Endothelial cell of umbilical vein (primary cell): ENCODE results near the gene GAR1. TPM values are rescaled to one million over a fixed set of nuclear protein-coding genes. Genes with fewer than 3 reads are reported as not detected.
A peak's percentile ranks its signal among the peaks of the same experiment; 100 is the strongest.

Experiments
- BruUV-seq: library from RNA; stranded (reverse); fragments of 400-500 nt; replicated peaks from 2 replicates; lab custom pipeline; 2021; lab: Mats Ljungman, UMichigan
- CTCF ChIA-PET: fragments of 300-600, 350-600 bp; sonication (Branson Sonifier 250); formaldehyde crosslinking; loops from one replicate; lab custom pipeline; 2021; ENCODE audit warnings: antibody characterized with exemption, inconsistent platforms; lab: Charles Lee
- POLR2A ChIA-PET: fragments of 300-600, 350-600 bp; sonication (Branson Sonifier 250); formaldehyde crosslinking; loops from one replicate; lab custom pipeline; 2021; ENCODE audit warnings: antibody characterized with exemption, inconsistent platforms; lab: Charles Lee
- DNase-seq: peaks from one replicate; pipeline ENCODE4 v3.0.0-alpha.2; 2011; ENCODE audit warnings: low read depth, low spot score
- FAIRE-seq: peaks from 2 replicates; lab custom pipeline; 2011; peaks lifted over from hg19 to GRCh38; lab: Jason Lieb, UNC
- H2AFZ ChIP-seq: 2 replicates; pipeline ENCODE4 v1.6.0; 2012; ENCODE audit warnings: low read depth, low read length, control low read depth, inconsistent platforms
- H3K27ac ChIP-seq: 2 replicates; pipeline ENCODE4 v1.5.1; 2011; ENCODE audit warnings: low read depth, mild to moderate bottlenecking, control low read depth, low read length, moderate library complexity; ENCODE audit not compliant: insufficient read depth
- H3K27me3 ChIP-seq, 2 experiments: 2 replicates each; pipeline versions ENCODE4 v1.6.0 to v1.6.1; 2011; ENCODE audit warnings: low read length in 2 of 2, mixed read lengths in 1 of 2; ENCODE audit not compliant: control insufficient read depth in 2 of 2, insufficient read depth in 2 of 2
- H3K36me3 ChIP-seq, 2 experiments: 2 replicates in 1 of 2; 3 replicates in 1 of 2; pipeline ENCODE4 v1.5.1; 2011; ENCODE audit warnings: low read length in 2 of 2, mild to moderate bottlenecking in 1 of 2, moderate library complexity in 1 of 2; ENCODE audit not compliant: control insufficient read depth in 2 of 2, insufficient read depth in 2 of 2; ENCODE audit errors: extremely low read depth in 1 of 2
- H3K4me1 ChIP-seq: 3 replicates; pipeline ENCODE4 v1.5.1; 2011; ENCODE audit warnings: mild to moderate bottlenecking, low read length; ENCODE audit not compliant: control insufficient read depth, insufficient read depth; ENCODE audit errors: extremely low read depth
- H3K4me2 ChIP-seq: 2 replicates; pipeline ENCODE4 v1.6.1; 2011; ENCODE audit warnings: low read length, control low read depth, mixed read lengths; ENCODE audit not compliant: insufficient read depth
- H3K4me3 ChIP-seq, 3 experiments: fragments of 200-600 bp in 1 of 3; sonication (generic), shearing (Covaris generic) in 1 of 3; replicated peaks in 1 of 3; 2 replicates each; pipeline ENCODE4 v1.5.1; 2011 to 2016; ENCODE audit warnings: control low read depth in 3 of 3, low read length in 3 of 3, mild to moderate bottlenecking in 2 of 3, inconsistent platforms in 1 of 3, low read depth in 1 of 3, moderate library complexity in 1 of 3; ENCODE audit not compliant: insufficient read depth in 1 of 3
- H3K79me2 ChIP-seq: 2 replicates; pipeline ENCODE4 v1.6.0; 2012; ENCODE audit warnings: low read length, inconsistent platforms; ENCODE audit not compliant: control insufficient read depth, insufficient read depth
- H3K9ac ChIP-seq: replicated peaks from 2 replicates; pipeline ENCODE3; 2011; ENCODE audit warnings: low read length, control low read depth; ENCODE audit not compliant: insufficient read depth; ENCODE audit errors: extremely low read depth
- H3K9me1 ChIP-seq: replicated peaks from 3 replicates; pipeline ENCODE4 v1.6.0; 2011; ENCODE audit warnings: mild to moderate bottlenecking, low read length; ENCODE audit not compliant: control insufficient read depth, insufficient read depth; ENCODE audit errors: extremely low read depth
- H3K9me3 ChIP-seq: replicated peaks from 2 replicates; pipeline ENCODE4 v1.5.1; 2012; ENCODE audit warnings: low read length, inconsistent platforms; ENCODE audit not compliant: control insufficient read depth, insufficient read depth
- H4K20me1 ChIP-seq: replicated peaks from 2 replicates; pipeline ENCODE3; 2011; ENCODE audit warnings: mild to moderate bottlenecking, low read length; ENCODE audit not compliant: control insufficient read depth, insufficient read depth; ENCODE audit errors: extremely low read depth
- CTCF ChIP-seq, 2 donors: IDR thresholded peaks; 1 replicate in 1 of 2; 2 replicates in 1 of 2; pipeline ENCODE4 v1.5.1; 2011; ENCODE audit warnings: low read length in 2 of 2, mild to moderate bottlenecking in 2 of 2, moderate library complexity in 2 of 2, control low read depth in 1 of 2, inconsistent platforms in 1 of 2, low read depth in 1 of 2; ENCODE audit not compliant: insufficient read depth in 1 of 2; ENCODE audit errors: extremely low read depth in 1 of 2
- EZH2 ChIP-seq: IDR thresholded peaks from 2 replicates; pipeline ENCODE4 v1.6.1; 2012; ENCODE audit warnings: borderline replicate concordance, low read depth, mild to moderate bottlenecking, moderate library complexity, low read length, inconsistent platforms; ENCODE audit not compliant: severe bottlenecking
- FOS ChIP-seq: IDR thresholded peaks from 2 replicates; pipeline ENCODE4 v1.6.1; 2011; ENCODE audit warnings: mild to moderate bottlenecking, low read length, moderate library complexity, borderline replicate concordance; ENCODE audit not compliant: insufficient read depth
- GATA2 ChIP-seq: IDR thresholded peaks from 2 replicates; pipeline ENCODE4 v1.7.0; 2011; ENCODE audit warnings: low read depth, mild to moderate bottlenecking, moderate library complexity, mixed read lengths, low read length; ENCODE audit not compliant: insufficient read length, insufficient read depth
- JUN ChIP-seq: IDR thresholded peaks from 2 replicates; pipeline ENCODE4 v1.6.1; 2011; ENCODE audit warnings: borderline replicate concordance, low read depth; ENCODE audit not compliant: insufficient read length, insufficient read depth
- MAX ChIP-seq: IDR thresholded peaks from 2 replicates; pipeline ENCODE4 v1.6.1; 2011; ENCODE audit not compliant: insufficient read depth, insufficient read length
- MYC ChIP-seq: IDR thresholded peaks from one replicate; pipeline ENCODE4 v1.6.1; 2011; ENCODE audit warnings: mild to moderate bottlenecking, low read depth, low read length
- dilution Hi-C: fragments of 300-500 bp; cut with MboI; formaldehyde crosslinking; loops from one replicate; pipeline ENCODE4 v1.15.0; 2019; ENCODE audit warnings: low sequenced_read_pairs; ENCODE audit not compliant: extremely low pct_ligation_motif_present
- intact Hi-C: fragments of 100-400 bp; cut with micrococcal nuclease; formaldehyde crosslinking; loops from one replicate; pipeline ENCODE4 v1.10.0; 2022
- polyA plus RNA-seq, 4 experiments: library from polyadenylated mRNA; depleted of rRNA in 3 of 4; stranded (reverse) in 3 of 4; unstranded in 1 of 4; fragments of >200 nt; gene quantifications; 2 replicates each; pipeline versions ENCODE4 v1.2.1 to v1.2.3, GENCODE V29; 2011 to 2012; ENCODE audit warnings: missing spikeins in 1 of 4
- total RNA-seq: library from RNA; stranded (reverse); gene quantifications from 2 replicates; pipeline ENCODE4 v1.2.3, GENCODE V29; 2021

Gene GAR1
- total and polyA plus RNA-seq, 2 donors (not counting 3 experiments of a cell fraction or from before 2014, with no cell fraction given): 12.7 to 29.1 TPM

- no peak overlapping the region for H3K9ac ChIP-seq
- no peaks in the 10 kb centered on the region for H3K27me3 ChIP-seq
- no peak overlapping the region for H3K4me3 ChIP-seq
- POLR2A ChIA-PET: no interaction called here
- H3K9me1 ChIP-seq: no peaks in the 10 kb centered on the region
- no peaks in the 10 kb centered on the region for H3K9me3 ChIP-seq
- H3K4me1 ChIP-seq: peaks cover 5% of the 10 kb centered on the region
- no peak overlapping the region for H3K27ac ChIP-seq
- BruUV-seq: no TSS peak
- TF ChIP-seq JUN (peak; percentile 9), MAX (no peak), CTCF (IDR thresholded peaks at IDR 0.05; ENCODE audit: extremely low read depth in 1 of 2, insufficient read depth in 1 of 2, low read depth in 1 of 2, low read length in 2 of 2) (no peak), MYC (no peak), GATA2 (no peak), EZH2 (no peak), FOS (no peak)
- no peak overlapping the region for H3K4me2 ChIP-seq
- no peak overlapping the region for H2AFZ ChIP-seq
- dilution Hi-C loops: no loop called here
- DNase-seq (no peak), FAIRE-seq (no peak)
- intact Hi-C loops: loop anchor here (10.0 kb wide), 1 partner anchor 1137 kb away; no protein-coding TSS in a partner anchor
- no peaks in the 10 kb centered on the region for H3K36me3 ChIP-seq
- no peaks in the 10 kb centered on the region for H4K20me1 ChIP-seq
- peaks cover 11% of the 10 kb centered on the region for H3K79me2 ChIP-seq
- CTCF ChIA-PET: no interaction called here
Measured at GRCh38 chr4:109811707-109812106, 3.9 kb upstream of the GAR1 start.
